A549 (cell line): ENCODE data around the gene PRR15L. TPM values are rescaled to one million over a fixed set of nuclear protein-coding genes. Genes with fewer than 3 reads are reported as not detected.

Experiments
- ATAC-seq, 2 experiments: fragments of 200-7000 bp in 1 of 2; fragments of >200 bp in 1 of 2; cut with Nextera tagmentation in 1 of 2; cut with Tn5 transposase in 1 of 2; 3 replicates each; pipeline versions ENCODE4 v1.8.0 to v1.9.1; 2018 to 2020; ENCODE audit warnings: mild to moderate bottlenecking in 1 of 2, moderate library complexity in 1 of 2
- CTCF ChIA-PET: fragments of 300-600 bp; sonication (Branson Sonifier 250); formaldehyde crosslinking; extraction: SDS; loops from one replicate; lab custom pipeline; 2021; ENCODE audit warnings: antibody characterized with exemption, inconsistent platforms; lab: Yijun Ruan, JAX
- POLR2A ChIA-PET: fragments of 350-600 bp; formaldehyde crosslinking; extraction: SDS; loops from one replicate; lab custom pipeline; 2021; ENCODE audit warnings: antibody characterized with exemption, inconsistent platforms; lab: Yijun Ruan, JAX
- DNase-seq, 2 experiments: peaks; one replicate each; pipeline versions ENCODE4 v3.0.0 to v3.0.0-alpha.2; 2011 to 2016; ENCODE audit warnings: low read depth in 1 of 2, low spot score in 1 of 2
- FAIRE-seq: peaks from 2 replicates; lab custom pipeline; 2011; peaks lifted over from hg19 to GRCh38; lab: Jason Lieb, UNC
- H3K27ac ChIP-seq, 2 experiments: fragments of >200 bp; sonication (Bioruptor Twin); formaldehyde crosslinking; 3 replicates each; pipeline ENCODE4 v1.5.1; 2016 to 2017
- H3K4me1 ChIP-seq: fragments of >200 bp; sonication (Bioruptor Twin); formaldehyde crosslinking; 3 replicates; pipeline ENCODE4 v1.6.1; 2016
- H3K4me2 ChIP-seq: fragments of >200 bp; sonication (Bioruptor Twin); formaldehyde crosslinking; 3 replicates; pipeline ENCODE4 v1.6.1; 2016
- H3K4me3 ChIP-seq: fragments of >200 bp; sonication (Bioruptor Twin); formaldehyde crosslinking; 3 replicates; pipeline ENCODE4 v1.5.1; 2016
- H3K9me3 ChIP-seq: fragments of >200 bp; sonication (Bioruptor Twin); formaldehyde crosslinking; 3 replicates; pipeline ENCODE4 v1.6.1; 2016
- BCL3 ChIP-seq: fragments of >200 bp; sonication (Bioruptor Twin); formaldehyde crosslinking; IDR thresholded peaks from 3 replicates; pipeline ENCODE4 v1.6.1; 2016
- BHLHE40 ChIP-seq: IDR thresholded peaks from 2 replicates; pipeline ENCODE4 v1.6.1; 2012; ENCODE audit warnings: low read depth, low read length, inconsistent platforms
- CBX2 ChIP-seq: fragments of 200-600 bp; sonication (generic); IDR thresholded peaks from 2 replicates; pipeline ENCODE4 v1.6.1; 2016; ENCODE audit warnings: low read depth, mild to moderate bottlenecking, borderline replicate concordance
- EHMT2 ChIP-seq: fragments of 200-600 bp; sonication (generic); IDR thresholded peaks from 2 replicates; pipeline ENCODE4 v1.6.1; 2016; ENCODE audit warnings: antibody characterized with exemption, low read depth, mild to moderate bottlenecking, moderate library complexity
- FOSB ChIP-seq: fragments of 250-450 bp; sonication (Bioruptor Pico); IDR thresholded peaks from 2 replicates; pipeline ENCODE4 v1.5.0; 2020; ENCODE audit warnings: mild to moderate bottlenecking, moderate library complexity
- FOXS1 ChIP-seq: fragments of 250-450 bp; sonication (Bioruptor Pico); IDR thresholded peaks from 2 replicates; pipeline ENCODE4 v1.5.0; 2020; ENCODE audit warnings: mild to moderate bottlenecking, moderate library complexity
- HDAC2 ChIP-seq: fragments of 200-600 bp; sonication (generic); IDR thresholded peaks from 2 replicates; pipeline ENCODE4 v1.6.1; 2016
- HEYL ChIP-seq: fragments of 250-450 bp; sonication (Bioruptor Pico); IDR thresholded peaks from 2 replicates; pipeline ENCODE4 v1.8.0; 2021; ENCODE audit warnings: mild to moderate bottlenecking, moderate library complexity
- HOXA7 ChIP-seq: fragments of 250-450 bp; sonication (Bioruptor Pico); IDR thresholded peaks from 2 replicates; pipeline ENCODE4 v1.5.0; 2020; ENCODE audit warnings: mild to moderate bottlenecking, moderate library complexity
- HOXB13 ChIP-seq: fragments of 250-450 bp; sonication (Bioruptor Pico); IDR thresholded peaks from 2 replicates; pipeline ENCODE4 v1.5.0; 2020; ENCODE audit warnings: low read depth, mild to moderate bottlenecking, moderate library complexity
- NPAS2 ChIP-seq: fragments of 250-450 bp; sonication (Bioruptor Pico); IDR thresholded peaks from 2 replicates; pipeline ENCODE4 v1.8.0; 2022; ENCODE audit warnings: mild to moderate bottlenecking, moderate library complexity, borderline replicate concordance
- POLR2A ChIP-seq: IDR thresholded peaks from 2 replicates; pipeline ENCODE4 v1.6.1; 2012; ENCODE audit warnings: mild to moderate bottlenecking, low read length
- SMC3 ChIP-seq: fragments of >200 bp; sonication (Bioruptor Twin); formaldehyde crosslinking; IDR thresholded peaks from 3 replicates; pipeline ENCODE4 v1.6.1; 2018; ENCODE audit warnings: inconsistent platforms
- TFCP2L1 ChIP-seq: fragments of 250-450 bp; sonication (Bioruptor Pico); IDR thresholded peaks from 2 replicates; pipeline ENCODE4 v1.5.0; 2021; ENCODE audit warnings: mild to moderate bottlenecking
- ZSCAN20 ChIP-seq: fragments of 250-450 bp; sonication (Bioruptor Pico); IDR thresholded peaks from 2 replicates; pipeline ENCODE4 v1.8.0; 2022; ENCODE audit warnings: mild to moderate bottlenecking, moderate library complexity
- WGBS: methylation state at CpG from one replicate; pipeline ENCODE4 v1.1.6; 2017; ENCODE audit errors: missing lambda C conversion rate; 5-methylcytosine and 5-hydroxymethylcytosine counted together
- polyA plus RNA-seq, 4 experiments: library from polyadenylated mRNA; depleted of rRNA in 3 of 4; stranded (reverse); fragments of >200 nt; fragmentation: RNase III in 1 of 4; extraction: RNeasy Plus Mini Kit Qiagen cat#74134 plus additional on column Dnase treatment in 1 of 4; gene quantifications; 2 replicates in 3 of 4; 3 replicates in 1 of 4; pipeline ENCODE4 v1.2.3, GENCODE V29; 2011 to 2017
- TF ChIP-seq, protein P1 (sequence below): fragments of 200-600 bp; sonication (generic); IDR thresholded peaks from 2 replicates; pipeline ENCODE4 v1.6.1; 2016; ENCODE audit warnings: antibody characterized with exemption, mild to moderate bottlenecking, moderate library complexity

PRR15L gene
- polyA plus RNA-seq, 2 of the 4 experiments (the other 2 are of a cell fraction), result 1.6 to 2.2 TPM

DNA sequence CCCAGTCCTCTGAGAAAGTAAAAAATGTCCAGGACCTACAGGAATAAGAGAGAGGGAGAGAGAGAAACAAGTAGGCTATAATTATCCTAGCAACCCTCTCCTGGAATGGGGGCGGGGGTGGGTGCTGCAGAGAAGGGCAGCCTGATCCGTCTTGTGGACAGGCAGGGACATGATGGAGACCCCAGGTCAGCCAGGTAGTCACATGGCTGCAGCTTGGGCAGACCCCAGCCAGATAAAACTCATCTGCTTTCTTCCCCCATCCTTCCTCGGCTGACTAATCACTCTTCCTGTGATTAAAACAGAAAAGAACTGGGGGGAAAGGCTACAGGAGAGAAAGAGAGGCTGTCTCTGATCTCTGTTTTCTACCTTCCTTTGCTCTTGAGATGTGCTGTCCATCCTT lies 47.3 kb upstream of the PRR15L start:
- no peaks in the 10 kb centered on the region for H3K9me3 ChIP-seq
- H3K4me1 ChIP-seq, result peaks cover 16% of the 10 kb centered on the region
- ChIA-PET CTCF (interaction anchor here (1.0 to 18.5 kb wide), 4 partner anchors 11 to 48 kb away, joined by 3 to 766 read pairs (median 92); partner anchors contain the start of gene CDK5RAP3), POLR2A (interaction anchor here (1.5 kb wide), 1 partner anchor 34 kb away, joined by 4 read pairs; the partner anchor contains the start of gene CDK5RAP3)
- ATAC-seq, result no peak
- no peak overlapping the region for H3K4me2 ChIP-seq
- FAIRE-seq, result no peak
- DNase-seq, result no peak
- H3K27ac ChIP-seq, result peak overlapping the region in 1 of 2 experiments; percentile 39; a peak in 2 of 6 replicates
- no peak for TF ChIP-seq HOXB13 (CRISPR knock-in tag)
- TF ChIP-seq NPAS2, result no peak
- no peak for TF ChIP-seq SMC3
- TF ChIP-seq HEYL, result no peak
- no peak for TF ChIP-seq HDAC2
- no peak overlapping the region for H3K4me3 ChIP-seq
- WGBS, result 63% methylated on average over 3 of the region's 3 CpGs

DNA sequence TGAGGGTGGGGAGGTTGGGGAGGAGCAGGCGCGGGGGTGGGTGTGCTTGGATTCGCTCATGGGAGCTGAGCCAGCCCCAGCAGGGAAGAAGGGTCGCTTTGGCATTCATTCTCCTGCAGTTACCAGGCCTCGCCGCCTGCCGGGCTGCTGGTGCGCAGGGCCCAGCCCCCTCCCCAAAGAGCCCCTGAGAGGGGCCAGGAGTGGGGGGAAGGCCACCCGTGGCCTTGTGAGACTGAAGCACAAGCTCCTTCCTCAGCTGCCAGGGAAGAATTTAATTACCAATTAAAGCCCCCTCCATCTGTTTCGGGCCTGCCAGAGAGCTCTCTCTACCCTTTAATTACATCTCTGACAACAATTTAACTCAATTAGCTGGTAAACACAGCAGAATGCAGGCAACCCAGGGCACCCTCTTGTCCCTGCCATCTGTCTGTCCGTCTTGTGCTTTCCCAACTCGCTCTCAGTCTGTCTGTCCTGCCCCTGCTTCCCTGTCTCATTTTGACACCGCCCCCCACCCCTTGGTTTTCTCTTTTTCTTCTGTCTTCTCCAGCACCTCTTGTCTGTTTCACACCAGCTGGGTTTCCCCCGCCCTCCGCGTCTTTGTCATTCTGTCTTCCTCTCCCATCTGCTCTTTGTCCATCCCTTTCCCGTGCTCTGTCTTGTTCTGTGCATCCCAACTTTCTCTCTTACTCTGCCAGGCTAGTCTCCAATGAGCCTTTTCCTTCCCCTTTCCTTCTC lies 45.9 kb upstream of the PRR15L start:
- CTCF ChIA-PET, result interaction anchor here (0.5 to 12.2 kb wide), 12 partner anchors 8 to 160 kb away, joined by 3 to 159 read pairs (median 7); partner anchors contain the start of gene CDK5RAP3
- Histone ChIP-seq H3K4me3 (no peak overlapping the region), H3K4me2 (no peak overlapping the region), H3K27ac (peak overlapping the region; percentile 75 to 84; a peak in 5 of 6 replicates), H3K9me3 (no peaks in the 10 kb centered on the region), H3K4me1 (peaks cover 16% of the 10 kb centered on the region)
- DNase-seq (no peak), FAIRE-seq (no peak), ATAC-seq (peak in 1 of 2 experiments; percentile 10; a peak in 1 of 6 replicates)
- 97% methylated on average over 15 of the region's 17 CpGs for WGBS
- POLR2A ChIA-PET, result interaction anchor here (1.5 kb wide), 1 partner anchor 33 kb away, joined by 4 read pairs; the partner anchor contains the start of gene CDK5RAP3
- TF ChIP-seq HOXA7 (CRISPR knock-in tag), result no peak
- TF ChIP-seq TFCP2L1 (CRISPR knock-in tag), result no peak
- TF ChIP-seq FOSB (CRISPR knock-in tag), result no peak
- no peak for TF ChIP-seq CBX2
- TF ChIP-seq, protein P1, sequence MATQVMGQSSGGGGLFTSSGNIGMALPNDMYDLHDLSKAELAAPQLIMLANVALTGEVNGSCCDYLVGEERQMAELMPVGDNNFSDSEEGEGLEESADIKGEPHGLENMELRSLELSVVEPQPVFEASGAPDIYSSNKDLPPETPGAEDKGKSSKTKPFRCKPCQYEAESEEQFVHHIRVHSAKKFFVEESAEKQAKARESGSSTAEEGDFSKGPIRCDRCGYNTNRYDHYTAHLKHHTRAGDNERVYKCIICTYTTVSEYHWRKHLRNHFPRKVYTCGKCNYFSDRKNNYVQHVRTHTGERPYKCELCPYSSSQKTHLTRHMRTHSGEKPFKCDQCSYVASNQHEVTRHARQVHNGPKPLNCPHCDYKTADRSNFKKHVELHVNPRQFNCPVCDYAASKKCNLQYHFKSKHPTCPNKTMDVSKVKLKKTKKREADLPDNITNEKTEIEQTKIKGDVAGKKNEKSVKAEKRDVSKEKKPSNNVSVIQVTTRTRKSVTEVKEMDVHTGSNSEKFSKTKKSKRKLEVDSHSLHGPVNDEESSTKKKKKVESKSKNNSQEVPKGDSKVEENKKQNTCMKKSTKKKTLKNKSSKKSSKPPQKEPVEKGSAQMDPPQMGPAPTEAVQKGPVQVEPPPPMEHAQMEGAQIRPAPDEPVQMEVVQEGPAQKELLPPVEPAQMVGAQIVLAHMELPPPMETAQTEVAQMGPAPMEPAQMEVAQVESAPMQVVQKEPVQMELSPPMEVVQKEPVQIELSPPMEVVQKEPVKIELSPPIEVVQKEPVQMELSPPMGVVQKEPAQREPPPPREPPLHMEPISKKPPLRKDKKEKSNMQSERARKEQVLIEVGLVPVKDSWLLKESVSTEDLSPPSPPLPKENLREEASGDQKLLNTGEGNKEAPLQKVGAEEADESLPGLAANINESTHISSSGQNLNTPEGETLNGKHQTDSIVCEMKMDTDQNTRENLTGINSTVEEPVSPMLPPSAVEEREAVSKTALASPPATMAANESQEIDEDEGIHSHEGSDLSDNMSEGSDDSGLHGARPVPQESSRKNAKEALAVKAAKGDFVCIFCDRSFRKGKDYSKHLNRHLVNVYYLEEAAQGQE, result no peak
- no peak for TF ChIP-seq FOXS1
- no peak for TF ChIP-seq BCL3
- no peak for TF ChIP-seq ZSCAN20 (CRISPR knock-in tag)
- no peak for TF ChIP-seq BHLHE40

GRCh38 chr17:48002916-48003416 lies 45.3 kb upstream of the PRR15L start:
- POLR2A ChIA-PET, result no interaction called here
- Histone ChIP-seq H3K4me2 (peak overlapping the region; percentile 28), H3K27ac (peak overlapping the region; percentile 75 to 84), H3K9me3 (no peaks in the 10 kb centered on the region), H3K4me1 (peaks cover 16% of the 10 kb centered on the region), H3K4me3 (no peak overlapping the region)
- WGBS, result 74% methylated on average over 7 of the region's 7 CpGs
- DNase-seq (no peak), FAIRE-seq (no peak), ATAC-seq (peak in 1 of 2 experiments; percentile 25; a peak in 3 of 6 replicates)
- TF ChIP-seq EHMT2 (no peak), POLR2A (no peak)
- CTCF ChIA-PET, result interaction anchor here (0.9 to 12.2 kb wide), 11 partner anchors 8 to 160 kb away, joined by 3 to 159 read pairs (median 7); partner anchors contain the start of gene CDK5RAP3
